ENCODE data around the gene VSX1. TPM values are rescaled to one million over a fixed set of nuclear protein-coding genes. Genes with fewer than 3 reads are reported as not detected.

VSX1 gene
- total and polyA plus RNA-seq, 2 of the 4 experiments (the other 2 are of a cell fraction), result not detected

- intact Hi-C loops (cut with micrococcal nuclease), result no loop called here
- Histone ChIP-seq H2BK15ac (ENCODE audit: low read depth, low read length) (no peak overlapping the region), H3K27me3 (ENCODE audit: control insufficient read depth, insufficient read depth, low read length) (peaks cover 2% of the 10 kb centered on the region; the same call in 1 of the 2 replicates), H2BK120ac (ENCODE audit: low read depth, low read length) (no peak overlapping the region), H3K27ac (ENCODE audit: insufficient read depth, low read length) (no peak overlapping the region), H4K8ac (ENCODE audit: low read depth in 2 of 2, low read length in 2 of 2) (no peak overlapping the region), H3K4me1 (ENCODE audit: control insufficient read depth, insufficient read depth, low read length) (peaks cover under 1% of the 10 kb centered on the region; the same call in 1 of the 2 replicates), H3K4me3 (ENCODE audit: insufficient read depth, low read depth, low read length) (no peak overlapping the region), H4K91ac (ENCODE audit: insufficient read depth, low read depth, low read length) (no peak overlapping the region), H3K9ac (ENCODE audit: low read depth, low read length) (no peak overlapping the region), H4K5ac (ENCODE audit: low read depth, low read length) (no peak overlapping the region), H4K20me1 (ENCODE audit: insufficient read depth, low read length) (no peaks in the 10 kb centered on the region; the same call in 1 of the 2 replicates), H3K9me1 (ENCODE audit: insufficient read depth, low read length) (0 out of 2 replicates have a peak, but pooled peaks cover 3% of the 10 kb centered on the region), H2BK20ac (ENCODE audit: low read depth, low read length) (no peak overlapping the region), H2AK9ac (replicated peaks; ENCODE audit: low read depth, low read length, poor library complexity) (no peak overlapping the region), H3K79me1 (ENCODE audit: low read depth in 1 of 2, low read length in 2 of 2) (no peaks in the 10 kb centered on the region), H2AK5ac (ENCODE audit: low read depth, low read length) (no peak overlapping the region), H3K14ac (replicated peaks; ENCODE audit: low read depth, low read length) (no peak overlapping the region), H2AFZ (replicated peaks; ENCODE audit: low read length, poor library complexity) (no peak overlapping the region), H3K4me2 (ENCODE audit: low read depth, low read length) (no peak overlapping the region), H3K18ac (ENCODE audit: low read depth, low read length) (no peak overlapping the region), H3K9me3 (ENCODE audit: control insufficient read depth, insufficient read depth, low read length) (no peaks in the 10 kb centered on the region), H2BK5ac (ENCODE audit: low read depth, low read length, poor library complexity, severe bottlenecking) (no peak overlapping the region), H3K36me3 (ENCODE audit: control insufficient read depth, insufficient read depth, low read length) (no peaks in the 10 kb centered on the region), H3K23ac (ENCODE audit: low read depth, low read length) (no peak overlapping the region), H3K4ac (ENCODE audit: low read depth, low read length) (no peak overlapping the region), H3K56ac (ENCODE audit: extremely low read depth, insufficient read depth, low read length) (no peak overlapping the region)
- BruUV-seq (replicated peaks), result no TSS peak
- WGBS, 2 experiments (ENCODE audit: extremely low coverage in 2 of 2, insufficient read length in 1 of 2), result 83% methylated on average over 2 of the region's 3 CpGs; no CpG with 5 or more reads in 1 of the 2 experiments
- no peak for DNase-seq
- dilution Hi-C loops (cut with HindIII; ENCODE audit: low sequenced_read_pairs, unreplicated experiment), result no loop called here
- POLR2A ChIA-PET (ENCODE audit: unreplicated experiment), result no interaction called here
- CTCF ChIA-PET, result interaction anchor here (0.9 kb wide), 1 partner anchor 146 kb away, joined by 3 read pairs; no protein-coding TSS in a partner anchor
- in situ Hi-C loops (cut with MboI; ENCODE audit: low sequenced_read_pairs), result no loop called here
- ATAC-seq (ENCODE audit: low read depth), result no peak
- TF ChIP-seq USF2 (IDR thresholded peaks at IDR 0.05; ENCODE audit: low read depth, low read length) (no peak), ELK1 (IDR thresholded peaks at IDR 0.05; ENCODE audit: borderline replicate concordance, low read depth, low read length) (no peak), MXI1 (IDR thresholded peaks at IDR 0.05; ENCODE audit: borderline replicate concordance, low read depth, low read length) (no peak)
Measured at GRCh38 chr20:25033924-25034300, 48.0 kb downstream of the VSX1 start.

Measured in IMR-90 (cell line).